CD4-positive, alpha-beta T cell treated with Interleukin-6 at 100 ng/mL for 8 hours (primary cell): ENCODE results near the gene IFI30.

Experiments
- DNase-seq: peaks from one replicate; pipeline ENCODE4 v3.0.0-alpha.2; 2020; ENCODE audit warnings: mixed read lengths, low spot score

IFI30 gene

DNA sequence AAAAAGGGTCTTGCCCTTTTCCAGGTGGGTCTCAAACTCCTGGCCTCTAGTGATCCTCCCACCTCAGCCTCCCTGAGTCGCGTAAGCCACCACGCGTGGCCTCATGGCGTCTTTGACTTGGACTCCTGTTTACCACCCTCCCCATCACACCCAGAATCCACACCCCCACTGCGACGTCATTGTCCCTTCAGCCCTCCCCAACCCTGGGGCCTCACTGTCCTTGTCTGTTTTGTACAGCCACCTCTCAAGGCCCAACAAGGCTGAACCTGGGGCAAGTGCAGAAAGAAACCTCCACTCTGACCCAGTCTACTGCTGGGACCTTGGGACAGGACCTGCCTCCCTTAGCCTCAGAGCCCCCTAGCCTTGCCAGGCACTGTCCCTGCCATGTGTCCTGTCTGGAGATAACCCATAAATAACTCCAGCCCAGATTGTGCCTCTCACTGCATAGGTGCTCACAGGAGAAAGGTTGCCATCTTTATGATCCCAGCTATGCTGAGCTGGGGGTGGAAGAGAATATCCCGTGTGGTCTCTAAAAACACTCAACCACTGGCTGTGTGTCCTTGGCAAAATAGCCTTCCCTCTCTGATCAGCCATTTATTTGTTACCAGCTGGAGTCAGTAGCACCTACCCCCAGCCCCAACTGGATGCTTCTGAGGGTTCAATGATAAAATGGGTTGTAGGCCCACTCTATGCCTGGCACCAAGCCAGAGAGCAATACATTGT lies 1.8 kb upstream of the IFI30 start:
- DNase-seq: no peak

DNA sequence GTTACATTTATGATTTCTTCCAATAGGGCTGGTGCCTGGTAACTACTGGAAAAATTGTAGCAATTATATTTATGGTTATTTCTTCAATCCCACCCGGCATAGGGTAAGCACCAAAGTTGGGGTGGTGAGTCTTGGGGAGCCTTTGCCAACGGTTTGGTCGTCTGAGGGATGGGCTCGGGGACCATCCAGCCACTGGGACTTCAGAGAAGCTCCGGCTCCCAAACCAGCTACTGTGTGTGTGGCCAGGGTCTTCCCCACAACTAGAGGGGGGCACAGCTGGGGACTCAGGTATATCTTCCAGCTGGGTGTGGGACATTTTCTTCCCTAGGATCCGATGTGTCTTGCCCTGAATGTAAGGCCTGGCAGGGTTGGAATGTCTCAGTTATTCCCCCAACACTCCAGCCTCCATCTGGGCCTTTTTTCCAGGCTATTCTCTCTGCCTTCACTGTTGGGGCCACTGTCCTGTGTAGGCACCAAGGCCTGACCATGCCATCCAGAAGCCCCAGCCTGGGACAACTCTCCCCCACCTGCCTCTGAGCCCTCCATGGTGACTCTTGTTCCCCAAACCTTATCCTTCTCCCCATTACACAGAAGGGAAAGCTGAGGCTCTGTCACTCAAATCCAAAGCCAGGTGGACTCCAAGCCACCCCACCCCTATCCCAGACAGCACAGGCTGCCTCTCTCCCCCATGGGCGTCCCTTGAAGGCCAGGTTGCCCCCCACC lies 1.1 kb upstream of the IFI30 start:
- DNase-seq: no peak

DNA sequence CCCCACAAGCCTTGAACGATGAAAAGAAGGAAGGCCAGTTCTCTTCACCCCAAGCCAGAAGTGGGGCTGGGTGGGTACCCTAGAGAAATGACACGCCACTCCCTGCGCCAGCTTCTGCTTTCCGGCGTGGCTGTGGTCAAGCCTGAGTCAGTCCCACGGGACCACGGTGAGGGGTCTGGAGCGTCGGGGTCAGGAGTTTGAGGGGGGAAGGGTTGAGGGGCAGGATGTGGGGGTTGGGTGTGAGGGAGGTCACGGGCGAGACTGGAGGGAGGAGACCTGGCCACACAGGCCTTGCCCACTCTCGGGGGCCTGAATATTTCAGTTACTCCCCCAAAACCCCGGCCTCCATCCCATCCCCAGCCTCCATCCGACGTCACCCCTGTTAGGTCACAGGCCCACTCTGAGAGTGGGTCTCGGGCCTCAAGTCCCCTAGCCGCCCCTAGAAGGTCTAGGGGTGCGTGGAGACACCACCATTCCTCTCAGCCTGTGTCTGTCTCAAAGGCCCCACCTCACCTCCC lies 500 bp upstream of the IFI30 start:
- no peak for DNase-seq

DNA sequence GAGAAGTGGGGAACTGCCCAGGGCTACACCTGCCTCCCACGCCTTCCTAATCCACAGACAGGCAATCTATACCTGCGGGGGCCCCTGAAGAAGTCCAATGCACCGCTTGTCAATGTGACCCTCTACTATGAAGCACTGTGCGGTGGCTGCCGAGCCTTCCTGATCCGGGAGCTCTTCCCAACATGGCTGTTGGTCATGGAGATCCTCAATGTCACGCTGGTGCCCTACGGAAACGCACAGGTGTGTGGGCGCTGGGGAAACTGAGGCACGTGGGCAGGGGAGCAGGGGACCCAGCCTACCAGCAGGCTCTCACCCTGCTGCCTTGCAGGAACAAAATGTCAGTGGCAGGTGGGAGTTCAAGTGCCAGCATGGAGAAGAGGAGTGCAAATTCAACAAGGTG lies 1.4 kb downstream of the IFI30 start:
- no peak for DNase-seq

DNA sequence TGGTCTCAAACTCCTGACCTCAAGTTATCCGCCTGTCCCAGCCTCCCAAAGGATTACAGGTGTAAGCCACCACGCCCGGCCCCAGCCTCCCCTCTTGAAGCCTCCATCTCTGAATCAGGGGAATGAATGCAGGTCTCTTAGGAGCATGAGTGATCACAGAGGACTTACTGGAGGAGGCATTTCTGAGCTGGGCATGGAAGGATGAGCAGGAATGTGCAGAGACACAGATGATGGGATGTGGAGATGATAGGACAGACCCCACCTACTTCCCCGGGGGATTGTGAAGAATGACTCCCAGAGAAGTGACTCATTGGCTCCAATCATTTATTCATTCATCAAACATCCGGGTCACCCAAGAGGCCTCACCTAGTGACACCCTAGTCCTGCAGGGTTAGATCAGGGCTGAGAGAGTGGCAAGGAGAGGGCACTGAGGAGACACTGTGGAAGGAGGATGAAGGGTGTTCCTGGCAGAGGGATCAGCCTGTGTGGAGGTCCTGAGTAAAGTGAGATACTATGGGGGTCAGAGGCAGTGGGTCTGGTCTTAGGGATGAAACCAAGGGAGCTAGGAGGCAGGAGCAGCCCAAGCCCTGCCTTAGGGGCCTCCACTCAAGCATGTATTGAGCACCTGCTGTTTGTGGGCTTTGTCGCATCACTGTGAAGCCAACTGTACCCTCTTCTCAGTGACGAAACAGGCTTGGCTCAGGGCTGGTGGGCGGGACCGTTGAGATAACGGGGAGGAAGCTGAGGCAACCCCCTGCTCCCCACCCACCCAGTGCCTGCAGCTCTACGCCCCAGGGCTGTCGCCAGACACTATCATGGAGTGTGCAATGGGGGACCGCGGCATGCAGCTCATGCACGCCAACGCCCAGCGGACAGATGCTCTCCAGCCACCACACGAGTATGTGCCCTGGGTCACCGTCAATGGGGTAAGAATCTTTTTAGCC lies 3.0 kb downstream of the IFI30 start:
- DNase-seq: no peak

DNA sequence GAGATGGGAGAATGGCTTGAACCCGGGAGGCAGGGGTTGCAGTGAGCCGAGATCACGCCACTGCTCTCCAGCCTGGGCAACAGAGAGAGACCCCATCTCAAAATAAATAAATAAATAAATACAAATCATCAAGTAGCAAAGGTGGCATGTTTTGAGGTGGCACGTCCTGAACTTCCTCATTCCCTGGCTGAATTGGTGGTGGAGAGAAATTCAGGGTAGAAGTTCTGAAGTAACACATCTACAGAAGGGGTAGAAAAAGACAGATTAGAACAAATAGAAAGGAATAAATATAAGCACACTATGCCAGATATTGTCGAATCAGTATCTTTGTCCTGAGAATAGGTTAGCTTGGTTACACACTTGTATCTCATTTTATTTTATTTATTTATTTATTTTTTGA lies 6.3 kb downstream of the IFI30 start:
- DNase-seq: no peak

DNA sequence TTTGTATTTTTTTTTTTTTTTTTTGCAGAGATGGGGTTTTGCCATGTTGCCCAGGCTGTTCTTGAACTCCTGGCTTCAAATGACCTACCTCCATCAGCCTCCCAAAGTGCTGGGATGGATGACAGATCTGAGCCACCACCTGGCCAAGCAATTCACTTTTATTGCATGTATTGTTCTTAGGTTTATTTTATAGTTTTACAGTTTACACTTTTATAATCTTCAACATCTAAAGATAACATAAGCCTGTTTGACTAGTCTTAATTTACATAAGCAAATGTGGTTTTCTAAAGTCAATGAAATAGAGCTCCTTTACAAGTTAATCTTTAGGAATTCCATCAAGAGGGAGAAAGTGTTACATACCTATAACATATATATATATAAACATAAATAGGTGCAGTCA lies 9.9 kb downstream of the IFI30 start:
- no peak for DNase-seq

DNA sequence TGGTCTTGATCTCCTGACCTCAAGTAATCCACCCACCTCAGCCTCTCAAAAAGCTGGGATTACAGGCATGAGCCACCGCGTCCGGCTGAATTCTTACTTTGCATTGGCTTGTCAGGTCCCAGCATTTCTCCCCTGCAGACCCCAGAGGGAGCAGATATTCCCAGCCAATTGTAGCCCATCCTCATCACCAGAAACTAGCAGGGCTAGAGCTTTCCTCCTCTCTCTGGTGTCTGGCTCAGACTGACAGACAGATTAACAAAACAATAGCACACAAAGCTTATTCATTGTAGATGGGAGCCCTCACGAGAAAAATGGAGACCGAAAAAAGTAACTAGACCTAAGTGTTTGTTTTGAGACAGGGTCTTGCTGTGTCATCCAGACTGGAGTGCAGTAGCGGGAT lies 11.9 kb downstream of the IFI30 start:
- DNase-seq: no peak

DNA sequence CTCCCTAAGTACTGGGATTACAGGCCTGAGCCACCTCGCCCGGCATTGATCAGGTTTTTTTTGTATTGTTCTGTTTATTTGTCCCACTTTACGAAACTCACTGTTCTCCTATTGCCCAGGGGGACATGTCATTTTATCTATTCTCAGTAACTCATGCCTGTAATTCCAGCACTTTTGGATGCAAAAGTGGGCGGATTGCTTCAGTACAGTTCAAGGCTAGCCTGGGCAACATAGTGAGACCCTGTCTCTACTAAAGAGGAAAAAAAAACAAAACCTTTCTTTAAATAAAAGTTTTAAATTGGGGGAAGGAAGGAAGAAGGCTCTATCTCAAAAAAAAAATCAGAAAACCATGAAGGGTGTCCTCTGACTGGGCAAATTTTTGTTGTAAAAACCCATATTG lies 16.7 kb downstream of the IFI30 start:
- DNase-seq: no peak

DNA sequence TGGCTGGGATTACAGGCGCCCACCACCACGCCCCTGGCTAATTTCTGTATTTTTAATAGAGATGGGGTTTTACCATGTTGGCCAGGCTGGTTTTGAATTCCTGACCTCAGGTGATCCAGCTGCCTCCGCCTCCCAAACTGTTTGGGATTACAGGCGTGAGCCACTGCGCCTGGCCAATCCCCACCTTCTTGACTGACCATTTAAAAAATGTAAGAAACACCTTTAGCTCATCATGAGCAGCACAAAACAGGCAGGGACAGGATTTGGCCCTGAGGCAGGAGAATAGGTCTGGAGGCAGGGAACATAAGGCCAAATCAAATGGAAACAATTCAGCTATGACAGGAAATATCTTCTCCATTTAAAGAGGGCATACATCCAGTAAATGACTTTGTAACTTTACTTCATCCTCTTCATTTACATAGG lies 18.0 kb downstream of the IFI30 start:
- DNase-seq: no peak

DNA sequence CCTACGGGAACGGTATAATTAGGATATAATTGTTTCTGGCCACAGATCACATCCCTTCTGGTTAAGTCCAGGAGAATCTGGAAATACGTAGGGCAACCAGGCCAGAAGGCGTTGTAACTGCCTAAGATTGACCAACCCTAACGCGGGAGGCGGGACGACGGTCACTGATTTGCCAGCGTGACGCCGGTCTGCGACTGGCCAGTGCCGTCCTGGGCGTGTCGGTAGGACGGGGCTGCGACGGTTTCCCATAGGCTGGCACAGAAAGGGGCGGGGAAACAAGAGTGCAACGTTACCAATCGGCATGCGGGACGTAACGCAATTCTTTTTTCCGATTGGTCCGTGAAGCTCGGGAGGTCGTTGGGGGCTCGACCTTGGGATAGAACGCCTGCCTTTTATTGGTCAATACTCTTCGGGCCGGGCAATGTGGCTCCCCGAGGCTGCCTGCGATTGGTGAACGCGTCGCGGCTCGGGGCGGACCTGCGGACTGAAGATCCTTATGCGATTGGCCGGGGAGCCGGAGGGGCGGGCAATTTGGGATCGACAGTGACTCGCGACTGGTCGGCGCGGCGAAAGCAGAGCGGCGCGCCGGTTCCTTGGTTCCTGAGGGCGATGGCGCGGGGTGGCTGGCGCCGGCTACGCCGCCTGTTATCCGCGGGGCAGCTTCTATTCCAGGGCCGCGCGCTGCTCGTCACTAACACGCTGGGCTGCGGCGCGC lies 19.2 kb downstream of the IFI30 start, which contains the start of gene MPV17L2:
Gene MPV17L2 (plus strand): TSS at position 546 of the 715 bp plus-strand sequence. CDS start 64 bp downstream, at position 610.
- DNase-seq: peak; percentile 100

DNA sequence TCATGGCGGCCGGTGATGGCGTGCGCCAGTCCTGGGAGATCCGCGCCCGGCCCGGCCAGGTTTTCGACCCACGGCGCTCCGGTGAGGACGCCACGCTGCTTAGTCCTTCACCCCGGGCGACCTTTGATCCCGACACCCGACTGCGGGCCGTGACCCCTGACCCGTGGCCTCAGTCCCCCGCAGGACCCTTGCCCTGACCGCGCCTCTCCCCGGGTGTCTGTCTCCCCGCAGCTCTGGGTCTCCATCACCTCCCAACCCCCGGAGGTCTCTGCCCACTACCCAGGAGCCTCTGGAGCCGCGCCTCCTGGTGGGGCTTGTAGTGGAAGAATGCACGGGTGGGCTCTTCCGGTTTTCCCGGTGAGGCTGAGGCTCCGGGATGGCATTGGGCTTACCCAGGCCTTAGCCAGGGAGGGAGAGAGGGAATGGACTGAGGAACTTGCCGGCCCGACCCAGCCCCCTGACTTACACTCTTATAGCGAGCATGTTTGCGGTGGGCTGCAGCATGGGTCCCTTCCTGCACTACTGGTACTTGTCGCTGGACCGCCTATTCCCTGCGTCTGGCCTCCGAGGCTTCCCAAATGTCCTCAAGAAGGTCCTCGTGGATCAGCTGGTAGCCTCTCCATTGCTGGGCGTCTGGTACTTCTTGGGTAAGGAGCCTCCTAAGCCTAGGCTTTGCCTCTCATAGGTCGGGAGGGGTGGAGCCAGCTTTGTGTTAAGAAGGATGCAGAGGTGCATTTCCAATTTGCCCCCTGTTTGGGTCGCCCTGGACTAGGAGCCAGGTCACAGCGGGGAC lies 20.0 kb downstream of the IFI30 start:
- no peak for DNase-seq

DNA sequence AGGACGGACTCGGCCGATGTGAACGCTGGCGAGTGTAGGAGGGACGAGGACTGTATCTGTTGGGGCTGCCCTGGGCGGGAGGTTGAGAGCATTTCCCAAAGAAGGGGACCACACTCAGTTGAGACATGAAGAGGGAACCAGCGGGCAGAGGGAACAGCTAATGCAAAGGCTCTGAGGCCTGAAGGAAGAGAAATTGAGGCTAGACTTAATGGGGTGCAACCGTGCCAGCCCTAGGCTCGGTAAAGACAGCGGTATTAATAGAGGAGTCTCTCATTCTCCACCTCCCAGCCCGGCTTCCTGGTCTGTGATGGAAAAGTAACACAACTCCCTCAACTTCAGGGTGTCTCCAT lies 20.5 kb downstream of the IFI30 start:
- no peak for DNase-seq

DNA sequence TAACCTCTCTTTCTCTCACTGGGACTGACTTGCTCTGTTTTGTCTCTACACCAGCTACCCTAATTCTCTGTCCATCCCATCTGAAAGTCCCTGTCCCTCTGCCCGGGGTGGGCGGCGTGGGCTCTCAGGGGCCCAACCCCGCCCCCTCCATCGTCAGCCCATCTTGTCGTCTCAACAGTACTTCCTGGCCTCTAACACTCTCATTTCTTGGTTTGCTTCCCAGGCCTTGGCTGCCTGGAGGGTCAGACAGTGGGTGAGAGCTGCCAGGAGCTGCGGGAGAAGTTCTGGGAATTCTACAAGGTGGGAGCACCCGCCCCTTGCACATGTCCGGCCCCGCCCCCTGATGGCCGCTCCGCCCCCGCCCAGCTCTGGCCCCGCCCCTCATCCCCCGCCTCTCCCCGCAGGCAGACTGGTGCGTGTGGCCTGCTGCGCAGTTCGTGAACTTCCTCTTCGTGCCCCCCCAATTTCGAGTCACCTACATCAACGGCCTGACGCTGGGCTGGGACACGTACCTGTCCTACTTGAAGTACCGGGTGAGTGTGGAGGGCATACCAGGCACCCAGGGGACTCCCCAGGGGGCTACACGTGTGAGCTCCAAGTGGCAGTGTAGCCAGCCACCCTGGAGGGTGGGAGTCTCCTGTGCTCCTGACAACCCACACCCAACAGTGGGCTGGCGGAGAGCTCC lies 21.1 kb downstream of the IFI30 start:
- DNase-seq: peak; percentile 19

DNA sequence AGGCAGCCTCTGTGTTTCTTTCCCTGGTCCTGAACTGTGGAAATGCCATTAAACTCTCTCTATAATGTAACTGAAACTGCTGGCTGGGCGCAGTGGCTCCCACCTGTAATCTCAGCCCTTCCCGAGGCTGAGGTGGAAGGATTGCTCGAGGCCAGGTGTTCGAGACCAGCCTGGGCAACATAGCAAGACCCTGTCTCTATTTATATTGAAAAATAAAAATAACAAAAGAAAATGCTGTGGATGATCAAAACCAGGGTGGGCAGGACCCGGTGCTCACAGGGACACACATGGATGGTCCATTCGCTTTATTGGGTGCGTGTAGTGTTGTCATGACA lies 22.9 kb downstream of the IFI30 start:
- DNase-seq: no peak

DNA sequence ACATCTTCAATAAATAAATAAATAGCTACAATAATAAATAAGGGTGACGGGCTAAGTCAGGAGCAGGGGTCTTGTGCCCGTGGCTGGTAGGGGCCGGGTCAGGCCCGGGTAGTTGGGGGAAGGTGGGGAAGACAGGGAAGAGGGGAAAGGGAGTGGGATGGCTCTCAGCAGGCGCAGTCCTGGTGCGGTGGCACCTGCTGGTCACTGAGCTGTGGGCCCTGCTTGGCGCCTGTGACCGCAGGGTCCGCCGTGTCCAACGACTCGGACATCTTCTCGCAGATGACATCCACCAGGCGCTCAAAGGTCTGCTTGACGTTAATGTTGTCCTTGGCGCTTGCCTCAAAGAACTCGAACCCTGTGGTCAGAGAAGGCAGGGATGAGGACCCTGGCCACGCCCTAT lies 23.7 kb downstream of the IFI30 start:
- no peak for DNase-seq

DNA sequence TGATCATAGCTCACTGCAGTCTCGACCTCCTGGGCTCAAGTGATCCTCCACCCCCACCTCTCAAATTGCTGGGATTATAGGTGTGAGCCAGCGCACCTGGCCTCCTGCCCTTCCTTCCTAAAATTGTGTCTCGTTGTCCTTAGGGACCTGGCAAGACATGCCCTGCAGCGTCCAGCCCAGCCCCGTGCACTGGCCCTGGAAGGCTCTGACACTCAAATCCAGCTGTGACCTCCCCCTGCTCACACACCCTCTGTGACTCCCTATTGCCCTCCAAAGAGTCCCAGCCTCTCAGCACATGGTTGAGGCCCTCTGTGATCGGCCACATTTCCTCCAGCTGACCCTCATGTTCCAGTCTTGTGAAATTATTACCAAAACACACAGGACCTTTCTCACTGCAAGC lies 24.3 kb downstream of the IFI30 start:
- no peak for DNase-seq

DNA sequence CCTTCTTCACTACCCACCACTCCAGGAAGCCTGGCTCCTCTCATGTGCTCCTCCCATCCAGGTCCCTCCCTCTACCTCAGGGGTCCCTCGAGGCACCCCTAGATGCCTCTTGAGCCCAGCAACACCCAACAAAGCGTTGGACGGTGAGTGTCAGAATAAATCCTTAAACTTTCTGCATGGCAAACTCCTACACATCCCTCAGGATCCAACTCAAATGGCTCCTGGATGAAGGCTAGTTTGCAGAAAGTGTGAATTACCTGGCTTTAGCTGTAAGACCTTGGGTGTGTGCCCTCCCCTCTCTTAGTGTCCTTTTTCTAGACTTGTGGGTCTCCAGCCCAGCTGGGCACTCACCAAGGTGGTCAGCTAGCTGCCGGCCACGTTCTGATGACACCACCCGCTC lies 24.8 kb downstream of the IFI30 start:
- no peak for DNase-seq

DNA sequence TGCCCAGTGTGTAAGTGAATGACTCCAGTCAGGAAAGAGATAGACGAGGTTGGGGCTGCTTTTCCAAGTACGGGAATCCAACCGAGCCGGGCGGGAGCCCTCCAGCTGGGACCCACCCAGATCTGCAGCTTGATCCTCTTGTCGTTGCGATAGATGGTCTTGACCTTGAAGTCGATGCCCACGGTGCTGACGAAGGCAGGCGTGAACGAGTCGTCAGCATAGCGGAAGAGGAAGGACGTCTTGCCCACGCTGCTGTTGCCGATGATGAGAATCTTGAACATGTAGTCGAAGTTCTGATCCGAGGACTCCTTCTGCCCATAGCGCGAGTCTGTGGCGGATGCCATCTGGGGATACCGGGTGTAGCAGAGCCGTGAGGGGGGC lies 28.8 kb downstream of the IFI30 start:
- DNase-seq: no peak

DNA sequence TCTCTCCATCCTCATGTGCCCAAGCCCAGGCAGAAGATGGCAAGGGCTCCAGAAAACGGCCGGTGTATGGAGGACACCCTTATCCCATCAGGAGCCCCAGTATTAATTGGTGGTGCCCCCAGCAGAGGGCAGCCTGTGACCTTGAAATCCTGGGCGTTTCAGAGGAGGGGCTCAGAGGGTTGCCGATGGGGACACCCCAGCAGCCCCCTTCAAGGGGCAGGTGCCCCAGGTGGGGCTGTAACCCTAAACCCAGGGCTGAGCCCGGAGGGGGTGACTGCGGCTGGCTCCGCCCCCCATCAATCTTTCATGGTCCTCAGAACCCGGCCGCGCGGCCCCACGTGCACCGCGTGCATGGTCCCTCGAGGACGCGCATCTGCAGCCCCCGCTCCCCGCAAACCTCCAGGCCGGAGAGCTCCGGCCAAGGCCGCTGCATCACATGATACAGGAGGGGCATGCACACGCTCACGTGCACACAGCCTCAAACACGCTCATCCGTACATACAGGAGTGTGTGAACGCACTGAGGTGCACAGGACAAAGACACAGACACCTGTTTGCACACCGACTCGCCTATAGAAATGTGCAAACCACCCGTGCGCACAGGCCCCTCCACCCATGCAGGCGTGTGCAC lies 29.3 kb downstream of the IFI30 start:
- no peak for DNase-seq
